ENCODE results near the gene FLYWCH2. TPM values are rescaled to one million over a fixed set of nuclear protein-coding genes. Genes with fewer than 3 reads are reported as not detected.
"Not testable (repeated sequence)": the region's sequence is repeated elsewhere in the genome, so short reads cannot be mapped to it uniquely, and the experiment has no call there.

The FLYWCH2 gene
- total RNA-seq, 1 donor from 2014 or later, result 15.8 TPM

DNA sequence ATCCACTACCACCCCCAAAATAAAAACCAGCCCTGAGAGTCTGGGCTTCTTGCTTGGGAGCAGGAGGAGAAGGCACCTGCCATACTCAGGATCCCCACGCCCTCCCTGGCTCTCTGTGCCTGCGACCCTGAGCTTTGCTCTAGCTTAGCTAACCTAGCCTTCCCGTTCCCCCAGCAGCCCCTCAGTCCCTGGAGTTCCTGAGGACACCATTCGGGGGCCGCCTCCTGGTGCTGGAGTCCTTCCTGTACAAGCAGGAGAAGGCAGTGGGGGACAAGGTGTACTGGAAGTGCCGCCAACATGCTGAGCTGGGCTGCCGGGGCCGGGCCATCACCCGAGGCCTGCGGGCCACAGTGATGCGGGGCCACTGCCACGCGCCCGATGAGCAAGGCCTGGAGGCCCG is 47.2 kb downstream of the FLYWCH2 start:
- H2AFZ ChIP-seq (replicated peaks), result no peak overlapping the region
- peaks cover 10% of the 10 kb centered on the region for H3K27me3 ChIP-seq
- peaks cover 19% of the 10 kb centered on the region for H3K4me1 ChIP-seq
- H3F3A ChIP-seq (ENCODE audit: low read depth), result peaks cover 18% of the 10 kb centered on the region
- Mint-ChIP-seq H3K36me3 (peaks cover 7% of the 10 kb centered on the region), H3K27ac (no peak overlapping the region), H3K4me1 (peaks cover 23% of the 10 kb centered on the region), H3K4me3 (no peak overlapping the region), H3K9me3 (no peaks in the 10 kb centered on the region), H3K27me3 (ENCODE audit: insufficient read depth, low read depth) (peaks cover 3% of the 10 kb centered on the region)
- no peak overlapping the region for H3K4me2 ChIP-seq
- H4K20me1 ChIP-seq (ENCODE audit: low read depth), result no peaks in the 10 kb centered on the region
- H3K79me2 ChIP-seq (ENCODE audit: low read depth), result no peaks in the 10 kb centered on the region
- H3K36me3 ChIP-seq, result no peaks in the 10 kb centered on the region
- no peak for DNase-seq (ENCODE audit: low spot score)
- H3K9me3 ChIP-seq (ENCODE audit: low read depth), result no peaks in the 10 kb centered on the region
- no peak overlapping the region for H3K9ac ChIP-seq
- H3K4me3 ChIP-seq, result no peak overlapping the region
- TF ChIP-seq EZH2phosphoT487 (IDR thresholded peaks at IDR 0.05) (no peak), CTCF (IDR thresholded peaks at IDR 0.05) (no peak), EZH2 (IDR thresholded peaks at IDR 0.05) (no peak)
- H3K27ac ChIP-seq, result no peak overlapping the region

GRCh38 chr16:2931231-2931914 is 48.4 kb downstream of the FLYWCH2 start:
- Histone ChIP-seq H3F3A (ENCODE audit: low read depth) (peaks cover 12% of the 10 kb centered on the region), H3K4me1 (peaks cover 12% of the 10 kb centered on the region)
- not testable (repeated sequence) for H3K79me2 ChIP-seq (ENCODE audit: low read depth); H3K27ac Mint-ChIP-seq; H3K4me2 ChIP-seq; H3K27ac ChIP-seq; H3K4me3 Mint-ChIP-seq; H3K27me3 Mint-ChIP-seq (ENCODE audit: insufficient read depth, low read depth); H3K9ac ChIP-seq; H4K20me1 ChIP-seq (ENCODE audit: low read depth); DNase-seq (ENCODE audit: low spot score); H2AFZ ChIP-seq (replicated peaks); H3K36me3 Mint-ChIP-seq; H3K4me3 ChIP-seq; H3K27me3 ChIP-seq; H3K36me3 ChIP-seq; H3K9me3 Mint-ChIP-seq; H3K9me3 ChIP-seq (ENCODE audit: low read depth)
- peaks cover 19% of the 10 kb centered on the region for H3K4me1 Mint-ChIP-seq

DNA sequence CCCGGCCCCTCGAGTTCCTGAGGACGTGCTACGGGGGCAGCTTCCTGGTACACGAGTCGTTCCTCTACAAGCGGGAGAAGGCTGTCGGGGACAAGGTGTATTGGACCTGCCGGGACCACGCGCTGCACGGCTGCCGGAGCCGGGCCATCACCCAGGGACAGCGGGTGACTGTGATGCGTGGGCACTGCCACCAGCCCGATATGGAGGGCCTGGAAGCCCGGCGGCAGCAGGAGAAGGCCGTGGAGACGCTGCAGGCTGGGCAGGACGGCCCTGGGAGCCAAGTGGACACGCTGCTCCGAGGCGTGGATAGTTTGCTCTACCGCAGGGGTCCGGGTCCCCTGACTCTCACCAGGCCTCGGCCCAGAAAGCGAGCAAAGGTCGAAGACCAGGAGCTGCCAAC is 50.1 kb downstream of the FLYWCH2 start:
- Histone ChIP-seq H4K20me1 (ENCODE audit: low read depth) (no peaks in the 10 kb centered on the region), H3K4me3 (no peak overlapping the region), H3K9ac (no peak overlapping the region), H2AFZ (replicated peaks) (no peak overlapping the region), H3K27ac (no peak overlapping the region), H3K79me2 (ENCODE audit: low read depth) (no peaks in the 10 kb centered on the region), H3F3A (ENCODE audit: low read depth) (peaks cover 2% of the 10 kb centered on the region), H3K36me3 (no peaks in the 10 kb centered on the region), H3K4me1 (peaks cover 8% of the 10 kb centered on the region), H3K27me3 (no peaks in the 10 kb centered on the region), H3K9me3 (ENCODE audit: low read depth) (no peaks in the 10 kb centered on the region), H3K4me2 (no peak overlapping the region)
- Mint-ChIP-seq H3K27ac (no peak overlapping the region), H3K27me3 (ENCODE audit: insufficient read depth, low read depth) (peaks cover 2% of the 10 kb centered on the region), H3K4me1 (peaks cover 7% of the 10 kb centered on the region), H3K36me3 (peaks cover 7% of the 10 kb centered on the region), H3K9me3 (no peaks in the 10 kb centered on the region), H3K4me3 (no peak overlapping the region)
- TF ChIP-seq EZH2 (IDR thresholded peaks at IDR 0.05) (no peak), EZH2phosphoT487 (IDR thresholded peaks at IDR 0.05) (no peak), CTCF (IDR thresholded peaks at IDR 0.05) (no peak)
- no peak for DNase-seq (ENCODE audit: low spot score)

DNA sequence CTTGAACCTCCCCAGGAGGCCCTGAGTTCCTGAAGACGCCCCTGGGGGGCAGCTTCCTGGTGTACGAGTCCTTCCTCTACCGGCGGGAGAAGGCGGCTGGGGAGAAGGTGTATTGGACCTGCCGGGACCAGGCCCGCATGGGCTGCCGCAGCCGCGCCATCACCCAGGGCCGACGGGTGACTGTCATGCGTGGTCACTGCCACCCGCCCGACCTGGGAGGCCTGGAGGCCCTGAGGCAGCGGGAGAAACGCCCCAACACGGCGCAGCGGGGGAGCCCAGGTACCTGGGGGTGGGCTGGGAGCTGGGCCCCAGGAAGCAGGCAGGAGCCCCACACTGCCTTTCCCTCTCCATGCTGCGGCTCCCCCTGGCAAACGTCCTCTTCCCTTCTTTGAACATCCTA is 50.7 kb downstream of the FLYWCH2 start:
- no peaks in the 10 kb centered on the region for H3K79me2 ChIP-seq (ENCODE audit: low read depth)
- no peak overlapping the region for H3K27ac ChIP-seq
- H3K4me3 ChIP-seq, result no peak overlapping the region
- no peak overlapping the region for H3K27ac Mint-ChIP-seq
- peaks cover 2% of the 10 kb centered on the region for H3K4me1 ChIP-seq
- no peaks in the 10 kb centered on the region for H4K20me1 ChIP-seq (ENCODE audit: low read depth)
- no peaks in the 10 kb centered on the region for H3K9me3 ChIP-seq (ENCODE audit: low read depth)
- no peak overlapping the region for H3K4me2 ChIP-seq
- TF ChIP-seq EZH2 (IDR thresholded peaks at IDR 0.05), result no peak
- no peak for TF ChIP-seq CTCF (IDR thresholded peaks at IDR 0.05)
- TF ChIP-seq EZH2phosphoT487 (IDR thresholded peaks at IDR 0.05), result no peak
- H3K9me3 Mint-ChIP-seq, result no peaks in the 10 kb centered on the region
- H3K27me3 ChIP-seq, result no peaks in the 10 kb centered on the region
- peaks cover 7% of the 10 kb centered on the region for H3K36me3 Mint-ChIP-seq
- no peak for DNase-seq (ENCODE audit: low spot score)
- no peak overlapping the region for H3K9ac ChIP-seq
- no peak overlapping the region for H2AFZ ChIP-seq (replicated peaks)
- no peak overlapping the region for H3K4me3 Mint-ChIP-seq
- no peaks in the 10 kb centered on the region for H3K36me3 ChIP-seq
- peaks cover 2% of the 10 kb centered on the region for H3K27me3 Mint-ChIP-seq (ENCODE audit: insufficient read depth, low read depth)
- no peaks in the 10 kb centered on the region for H3F3A ChIP-seq (ENCODE audit: low read depth)
- H3K4me1 Mint-ChIP-seq, result peaks cover 2% of the 10 kb centered on the region
